GM15510 (cell line): ENCODE measurements around the gene FLAD1.

Source experiments
- POLR2A ChIP-seq: IDR thresholded peaks from 3 replicates; pipeline ENCODE4 v1.6.1; 2011; ENCODE audit warnings: borderline replicate concordance; ENCODE audit not compliant: insufficient read length; ENCODE audit errors: extremely low read depth

Gene FLAD1

DNA sequence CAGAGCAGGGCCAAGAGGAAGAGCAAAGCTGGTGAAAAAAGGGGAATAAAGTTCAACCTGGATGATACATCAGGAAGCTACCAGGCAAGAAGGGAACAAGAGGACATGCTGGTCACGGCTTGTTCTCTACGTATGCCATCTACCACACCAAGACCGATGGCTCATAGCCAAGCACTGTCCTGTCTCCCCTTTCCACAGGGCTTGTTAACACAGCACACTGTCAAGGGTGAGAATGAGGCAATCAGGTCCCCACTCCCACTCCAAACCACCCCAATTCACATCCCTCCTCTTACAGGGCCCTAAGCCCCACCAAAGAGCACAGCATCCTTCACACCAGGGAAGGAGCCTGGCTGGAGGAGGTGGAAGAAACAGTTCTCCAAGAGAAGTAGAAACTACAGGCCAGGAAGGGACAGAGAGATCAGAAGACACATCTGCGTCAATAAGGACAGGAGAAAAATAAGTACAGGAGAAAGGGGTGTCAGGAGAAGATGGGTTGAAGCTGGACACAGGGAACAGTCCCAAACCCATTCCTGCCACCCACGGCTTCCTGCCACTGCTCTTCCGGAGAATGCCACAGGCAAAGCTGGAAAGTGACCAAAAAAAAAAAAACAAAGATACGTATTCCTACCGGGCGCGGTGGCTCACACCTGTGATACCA lies 11.7 kb upstream of the FLAD1 start:
- no peak for TF ChIP-seq POLR2A

GRCh38 chr1:154972213-154972516 lies 11.0 kb upstream of the FLAD1 start:
- no peak for TF ChIP-seq POLR2A

- TF ChIP-seq POLR2A = no peak
Measured at GRCh38 chr1:154972517-154973343, 10.4 kb upstream of the FLAD1 start.

DNA sequence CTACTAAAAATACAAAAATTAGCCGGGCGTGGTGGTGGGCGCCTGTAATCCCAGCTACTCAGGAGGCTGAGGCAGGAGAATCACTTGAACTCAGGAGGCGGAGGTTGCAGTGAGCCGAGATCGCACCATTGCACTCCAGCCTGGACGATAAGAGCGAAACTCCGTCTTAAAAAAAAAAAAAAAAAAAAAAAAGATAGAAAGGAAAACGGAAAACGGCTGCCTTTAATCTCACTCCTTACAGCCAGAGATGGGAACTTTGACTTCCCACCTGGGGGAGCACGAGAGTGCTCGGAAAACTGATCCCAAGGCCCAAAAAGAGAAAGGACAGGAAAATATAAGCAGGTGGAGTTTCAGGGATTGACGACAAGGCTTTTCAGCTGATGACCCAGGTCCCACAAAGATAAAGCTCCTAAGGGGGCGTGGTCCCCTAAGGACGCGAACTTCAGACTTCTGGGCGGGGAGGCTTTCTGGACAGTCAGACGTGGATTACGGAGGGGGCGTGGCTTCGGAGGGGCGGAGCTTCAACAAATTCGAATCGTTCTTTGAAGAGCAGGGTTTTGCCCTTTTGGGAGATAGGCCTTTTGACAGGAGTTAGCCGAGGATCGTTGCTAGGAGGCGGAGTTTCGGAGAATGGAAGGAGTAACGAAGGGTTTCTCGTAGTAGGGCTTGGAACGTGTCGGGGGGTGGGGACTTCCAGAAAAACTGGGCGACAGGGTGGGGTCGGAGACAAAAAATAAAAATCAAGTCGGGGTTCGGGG lies 9.6 kb upstream of the FLAD1 start:
- TF ChIP-seq POLR2A = peak; percentile 38

DNA sequence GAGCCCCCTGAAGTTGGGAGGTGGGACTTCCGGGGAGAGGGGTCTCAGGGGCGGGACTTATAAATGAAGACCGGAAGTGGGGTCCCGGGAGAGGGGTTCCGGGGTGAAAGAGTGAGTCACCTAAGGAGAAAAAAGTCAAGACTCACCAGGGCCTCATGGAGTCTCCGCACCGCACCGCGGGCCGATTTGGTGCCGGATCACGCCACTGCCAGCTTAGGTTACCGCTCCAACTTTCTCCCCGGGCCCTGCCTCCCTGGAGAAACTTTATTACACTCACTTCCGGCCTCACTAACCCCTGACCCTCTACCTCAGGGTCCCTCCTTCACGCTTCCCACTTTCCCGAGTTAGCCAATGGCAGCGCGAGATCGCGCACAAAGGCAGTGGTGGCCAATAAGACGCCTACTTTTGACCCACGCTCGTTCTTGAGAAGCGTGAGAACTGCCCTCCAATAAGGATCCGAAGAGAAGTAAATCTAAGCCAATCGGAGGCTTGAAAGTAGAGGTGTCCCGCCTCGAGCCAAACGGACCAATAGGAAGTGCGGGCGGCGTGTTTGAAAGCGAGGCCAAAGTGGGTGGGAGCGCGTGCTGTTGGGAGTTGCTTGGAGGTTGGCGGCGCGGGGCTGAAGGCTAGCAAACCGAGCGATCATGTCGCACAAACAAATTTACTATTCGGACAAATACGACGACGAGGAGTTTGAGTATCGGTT lies 8.9 kb upstream of the FLAD1 start, which contains the start of gene CKS1B:
Gene CKS1B (plus strand): TSS at position 580 of the 706 bp plus-strand sequence. CDS start 65 bp downstream, at position 645.
- peak; percentile 4 for TF ChIP-seq POLR2A

DNA sequence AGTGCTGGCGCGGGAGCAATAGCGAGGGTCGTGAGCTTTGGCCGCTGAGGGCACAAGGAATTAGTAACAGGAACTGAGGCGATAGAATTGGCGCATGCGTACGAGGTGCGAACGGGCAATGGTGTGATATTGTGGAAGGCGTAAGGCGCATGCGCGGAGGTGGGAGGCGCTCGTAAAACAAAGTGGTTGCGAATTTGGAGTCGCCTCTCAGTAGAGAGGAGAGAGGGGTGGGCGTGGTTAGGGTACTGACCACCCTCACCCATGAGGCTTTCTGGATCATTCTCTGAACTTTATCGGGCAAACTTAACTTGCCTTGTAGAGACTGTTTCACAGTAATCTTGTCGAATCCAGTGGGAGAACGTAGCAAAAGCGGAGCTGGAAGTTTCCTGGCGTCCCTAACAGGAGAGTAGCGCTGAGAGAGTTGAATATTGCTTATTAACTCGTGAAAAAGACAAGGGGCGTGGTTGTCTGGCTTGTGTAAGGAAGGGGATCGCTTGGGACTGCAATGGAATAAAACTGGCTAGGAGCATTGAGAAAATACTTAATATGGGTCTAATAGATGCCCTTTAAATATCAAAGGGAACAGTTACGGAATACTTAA lies 8.2 kb upstream of the FLAD1 start:
- peak; percentile 61 for TF ChIP-seq POLR2A

- no peak for TF ChIP-seq POLR2A
Measured at GRCh38 chr1:154975409-154976059, 7.6 kb upstream of the FLAD1 start.

GRCh38 chr1:154978360-154978759 lies 4.8 kb upstream of the FLAD1 start:
- no peak for TF ChIP-seq POLR2A

DNA sequence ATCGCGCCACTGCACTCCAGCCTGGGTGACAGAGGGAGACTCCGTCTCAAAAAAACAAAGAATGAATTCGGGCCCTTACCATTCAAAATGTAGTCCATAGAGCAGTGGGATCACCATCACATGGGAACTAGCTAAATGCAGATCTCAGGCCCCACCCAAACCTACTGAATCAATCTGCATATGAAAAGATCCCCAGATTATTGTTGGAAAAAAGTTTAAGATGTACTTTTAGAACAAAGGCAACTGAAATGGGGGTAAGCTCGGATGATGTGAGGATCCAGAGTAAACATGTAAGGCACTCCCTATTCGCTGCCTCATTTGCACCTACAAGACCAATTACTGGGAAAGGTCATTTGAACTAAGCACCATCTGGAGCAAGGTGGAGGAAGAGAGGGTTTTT lies 803 bp upstream of the FLAD1 start:
- TF ChIP-seq POLR2A = no peak

- no peak for TF ChIP-seq POLR2A
Measured at GRCh38 chr1:154983776-154984466, 777 bp downstream of the FLAD1 start.

- no peak for TF ChIP-seq POLR2A
Measured at GRCh38 chr1:154987326-154987725, 4.2 kb downstream of the FLAD1 start.

GRCh38 chr1:154988058-154988954 lies 5.2 kb downstream of the FLAD1 start:
- no peak for TF ChIP-seq POLR2A
